ENCODE data around the gene CENPS.

GRCh38 chr1:10450836-10451235 lies 20.6 kb downstream of the CENPS start:
- TF ChIP-seq CTCF (conservative IDR thresholded peaks at IDR 0.05) (no peak), ZFX (IDR thresholded peaks at IDR 0.05) (no peak)
